Astrocyte of the cerebellum (primary cell): ENCODE measurements around the gene ZNF621.

Experiments
- DNase-seq: peaks from one replicate; pipeline ENCODE4 v3.0.0-alpha.2; 2011; ENCODE audit warnings: low read depth
- H3K4me3 ChIP-seq: 2 replicates; pipeline ENCODE4 v1.5.1; 2011; ENCODE audit warnings: mild to moderate bottlenecking, low read depth, low read length, moderate library complexity
- CTCF ChIP-seq: IDR thresholded peaks from 2 replicates; pipeline ENCODE4 v1.5.1; 2012; ENCODE audit warnings: low read length, low read depth, moderate library complexity, mild to moderate bottlenecking; ENCODE audit errors: missing control alignments
- in situ Hi-C: cut with HindIII; loops from 2 replicates; pipeline ENCODE4 v1.10.0; 2017; ENCODE audit warnings: low sequenced_read_pairs

The ZNF621 gene

GRCh38 chr3:40572588-40572987 is 47.8 kb downstream of the ZNF621 start:
- in situ Hi-C loops = no loop called here
- H3K4me3 ChIP-seq = no peak overlapping the region
- DNase-seq = no peak
- no peak for TF ChIP-seq CTCF

GRCh38 chr3:40574050-40574449 is 49.3 kb downstream of the ZNF621 start:
- TF ChIP-seq CTCF = no peak
- in situ Hi-C loops = no loop called here
- DNase-seq = no peak
- no peak overlapping the region for H3K4me3 ChIP-seq

GRCh38 chr3:40574661-40575060 is 49.9 kb downstream of the ZNF621 start:
- in situ Hi-C loops = loop anchor here (25.0 kb wide), 3 partner anchors 288 to 1138 kb away; no protein-coding TSS in a partner anchor
- H3K4me3 ChIP-seq = no peak overlapping the region
- DNase-seq = peak; percentile 84
- TF ChIP-seq CTCF = no peak

- no peak overlapping the region for H3K4me3 ChIP-seq
- in situ Hi-C loops = loop anchor here (25.0 kb wide), 3 partner anchors 286 to 1136 kb away; no protein-coding TSS in a partner anchor
- DNase-seq = peak; percentile 47
- TF ChIP-seq CTCF = no peak
Measured at GRCh38 chr3:40576396-40576795, 51.6 kb downstream of the ZNF621 start.

- peak; percentile 97 for TF ChIP-seq CTCF
- in situ Hi-C loops = loop anchor here (25.0 kb wide), 3 partner anchors 282 to 1132 kb away; no protein-coding TSS in a partner anchor
- no peak overlapping the region for H3K4me3 ChIP-seq
- DNase-seq = peak; percentile 72
Measured at GRCh38 chr3:40580494-40581091, 55.8 kb downstream of the ZNF621 start.

- DNase-seq = no peak
- in situ Hi-C loops = loop anchor here (25.0 kb wide), 3 partner anchors 281 to 1131 kb away; no protein-coding TSS in a partner anchor
- no peak for TF ChIP-seq CTCF
- H3K4me3 ChIP-seq = no peak overlapping the region
Measured at GRCh38 chr3:40581166-40581565, 56.4 kb downstream of the ZNF621 start.
